ENCODE results near the gene SCYL1.

The SCYL1 gene

GRCh38 chr11:65586676-65587075 is 61.8 kb downstream of the SCYL1 start:
- DNase-seq: no peak
